Astrocyte (in vitro differentiated cells and primary cell): ENCODE results near the gene MTCH1.

Experiments used
- CTCF ChIP-seq: IDR thresholded peaks from 2 replicates; pipeline ENCODE4 v1.5.1; 2011; ENCODE audit warnings: low read depth, mild to moderate bottlenecking, inconsistent platforms, low read length, moderate library complexity; ENCODE audit not compliant: insufficient read depth
- EZH2 ChIP-seq: IDR thresholded peaks from 2 replicates; pipeline ENCODE4 v1.6.1; 2012; ENCODE audit warnings: mild to moderate bottlenecking, low read length, inconsistent platforms; ENCODE audit not compliant: insufficient read depth

GRCh38 chr6:36969240-36969691 is 16.7 kb downstream of the MTCH1 start:
- no peak for TF ChIP-seq CTCF
- TF ChIP-seq EZH2, result no peak
